Measurements from ENCODE around the gene PDE11A.

DNA sequence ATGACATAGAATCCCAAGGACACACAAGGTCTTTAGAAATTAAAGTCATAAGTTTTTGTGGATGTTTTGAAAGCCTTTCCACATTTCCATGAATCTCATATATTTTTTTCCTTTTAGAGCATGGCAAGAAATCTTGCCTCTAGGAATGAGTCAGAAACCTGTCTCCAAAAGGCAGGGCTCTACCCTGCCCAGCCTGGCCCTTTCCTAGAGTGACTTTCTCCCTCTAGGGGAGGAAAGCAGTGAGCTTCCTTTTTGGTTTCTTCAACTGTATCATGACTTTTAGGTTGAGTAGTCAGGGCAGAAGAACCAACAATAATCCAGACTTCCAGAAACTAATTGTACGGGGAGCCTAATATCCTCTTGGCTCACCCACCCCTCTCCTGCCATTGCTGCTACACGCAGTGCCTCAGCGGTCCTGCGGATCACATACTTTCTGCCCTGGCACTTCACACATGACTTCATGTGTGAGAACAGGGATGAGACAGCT, 379.8 kb downstream of the PDE11A start:
- no peak for TF ChIP-seq EZH2 (IDR thresholded peaks at IDR 0.05; ENCODE audit: insufficient read depth, poor library complexity, severe bottlenecking)
- TF ChIP-seq EZH2phosphoT487 (IDR thresholded peaks at IDR 0.05; ENCODE audit: insufficient read depth, low read depth): no peak

Measured in GM23248 (cell line).